GM12873 (cell line): ENCODE data around the gene ZNF747.

Source experiments
- CTCF ChIP-seq: IDR thresholded peaks from 2 replicates; pipeline ENCODE4 v1.5.1; 2012; ENCODE audit warnings: low read depth, mild to moderate bottlenecking, moderate library complexity, low read length, control low read depth; ENCODE audit not compliant: insufficient read depth; ENCODE audit errors: missing control alignments

ZNF747 gene

GRCh38 chr16:30555315-30556124 is 20.9 kb upstream of the ZNF747 start:
- no peak for TF ChIP-seq CTCF

DNA sequence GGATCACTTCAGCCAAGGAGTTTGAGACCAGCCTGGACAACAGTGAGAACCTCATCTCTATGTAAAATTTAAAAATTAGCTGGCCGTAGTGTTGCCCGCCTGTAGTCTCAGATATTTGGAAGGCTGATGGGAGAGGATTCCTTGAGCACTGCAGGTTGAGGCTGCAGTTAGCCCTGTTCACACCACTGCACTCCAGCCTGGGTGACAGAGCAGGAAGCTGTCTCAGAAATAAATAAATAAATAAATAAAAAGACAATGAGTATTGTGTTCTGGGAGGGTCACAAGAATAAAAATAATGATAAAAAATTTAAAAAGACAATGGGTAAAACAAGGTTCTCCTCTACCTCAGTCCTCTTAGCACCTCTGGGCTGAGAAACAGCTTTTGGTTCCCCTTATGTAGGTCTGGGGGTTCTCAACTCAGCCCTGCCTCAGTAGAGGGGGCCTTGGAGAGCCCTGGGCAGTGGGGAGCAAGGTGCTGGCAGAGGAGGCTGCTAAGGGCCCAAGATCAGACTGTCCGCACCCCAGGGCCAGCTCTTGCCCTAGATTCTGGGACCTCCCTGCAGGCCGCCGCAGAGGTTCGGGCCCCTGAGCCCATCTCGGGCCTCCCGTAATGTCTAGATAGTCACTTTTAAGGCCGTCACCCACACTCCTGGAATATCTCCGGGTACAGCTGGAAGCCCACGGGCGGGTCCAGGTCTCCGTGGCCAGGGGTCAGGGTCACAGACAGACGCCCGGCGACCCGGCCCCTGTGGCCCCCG is 20.1 kb upstream of the ZNF747 start:
- no peak for TF ChIP-seq CTCF

DNA sequence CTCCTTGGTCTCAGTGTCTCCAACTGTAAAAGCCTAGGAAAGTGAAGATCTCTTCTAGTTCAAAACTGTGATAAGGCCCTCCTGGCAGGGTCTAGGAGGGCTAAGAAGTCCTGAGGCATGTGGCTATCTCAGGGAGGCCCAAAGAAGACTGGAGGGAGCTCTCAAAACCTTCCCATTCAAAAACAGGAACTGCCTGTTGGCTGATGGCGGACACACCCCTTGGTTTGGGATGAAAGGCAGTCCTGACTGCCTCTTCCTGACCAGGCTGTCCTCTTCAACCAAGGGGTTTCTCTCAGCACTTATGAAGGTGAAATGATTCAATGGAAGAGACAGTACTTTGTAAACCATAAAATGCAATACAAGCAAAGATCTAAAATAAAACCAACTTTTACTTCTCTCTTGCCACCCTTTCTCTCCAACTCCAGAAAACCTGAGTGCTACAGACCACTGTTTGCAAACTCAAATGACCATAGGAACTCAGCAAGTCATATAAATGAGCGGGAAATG is 18.8 kb upstream of the ZNF747 start:
- TF ChIP-seq CTCF: no peak

GRCh38 chr16:30552956-30553355 is 18.3 kb upstream of the ZNF747 start:
- TF ChIP-seq CTCF: no peak

- TF ChIP-seq CTCF: no peak
Measured at GRCh38 chr16:30551781-30552180, 17.1 kb upstream of the ZNF747 start.

GRCh38 chr16:30548416-30549253 is 14.0 kb upstream of the ZNF747 start:
- no peak for TF ChIP-seq CTCF

GRCh38 chr16:30546115-30546514 is 11.5 kb upstream of the ZNF747 start:
- TF ChIP-seq CTCF: no peak
